OCI-LY1 (cell line): Measurements from ENCODE around the gene MOSPD2.

ENCODE experiments used
- H2AFZ ChIP-seq: fragments of 200-600 bp; sonication (generic), shearing (Covaris generic); 2 replicates; pipeline ENCODE4 v1.6.0; 2014; ENCODE audit warnings: antibody characterized with exemption, mild to moderate bottlenecking, low read length
- H3F3A ChIP-seq: fragments of 200-600 bp; sonication (generic), shearing (Covaris generic); 2 replicates; pipeline ENCODE4 v1.6.0; 2014; ENCODE audit warnings: mild to moderate bottlenecking, antibody characterized with exemption, low read length, moderate library complexity; ENCODE audit not compliant: insufficient read depth
- H3K27ac ChIP-seq: fragments of 200-600 bp; sonication (generic); 2 replicates; pipeline ENCODE4 v1.5.1; 2014; ENCODE audit warnings: low read length, mixed run types, mild to moderate bottlenecking, low read depth; ENCODE audit not compliant: poor library complexity, severe bottlenecking
- H3K27me3 ChIP-seq: fragments of 200-600 bp; sonication (generic); 2 replicates; pipeline ENCODE4 v1.6.0; 2014; ENCODE audit warnings: antibody characterized with exemption, mild to moderate bottlenecking, low read length, moderate library complexity; ENCODE audit not compliant: insufficient read depth
- H3K36me3 ChIP-seq: fragments of 200-600 bp; sonication (generic); 2 replicates; pipeline ENCODE4 v1.6.1; 2014; ENCODE audit warnings: mild to moderate bottlenecking, antibody characterized with exemption, low read length, moderate library complexity, mixed read lengths; ENCODE audit not compliant: insufficient read depth
- H3K4me1 ChIP-seq: fragments of 200-600 bp; sonication (generic); 2 replicates; pipeline ENCODE4 v1.5.1; 2014; ENCODE audit warnings: mild to moderate bottlenecking, low read length, moderate library complexity; ENCODE audit not compliant: insufficient read depth, severe bottlenecking
- H3K4me2 ChIP-seq: fragments of 200-600 bp; sonication (generic), shearing (Covaris generic); 2 replicates; pipeline ENCODE4 v1.6.1; 2014; ENCODE audit warnings: low read length
- H3K4me3 ChIP-seq: fragments of 200-600 bp; sonication (generic); 2 replicates; pipeline ENCODE4 v1.5.1; 2014; ENCODE audit warnings: low read length, low read depth, mild to moderate bottlenecking, mixed read lengths; ENCODE audit not compliant: poor library complexity, severe bottlenecking
- H3K79me2 ChIP-seq: fragments of 200-600 bp; shearing (Covaris generic); 2 replicates; pipeline ENCODE4 v1.6.1; 2016; ENCODE audit warnings: mixed run types, low read length, mixed read lengths; ENCODE audit not compliant: insufficient read depth
- H3K9ac ChIP-seq: fragments of 200-600 bp; sonication (generic), shearing (Covaris generic); 2 replicates; pipeline ENCODE4 v1.6.1; 2014; ENCODE audit warnings: mild to moderate bottlenecking, low read length, mixed read lengths
- H3K9me2 ChIP-seq: fragments of 200-600 bp; sonication (generic), shearing (Covaris generic); 2 replicates; pipeline ENCODE4 v1.6.1; 2014; ENCODE audit warnings: low read depth, mild to moderate bottlenecking, low read length, mixed read lengths
- H3K9me3 ChIP-seq: fragments of 200-600 bp; shearing (Covaris generic); 2 replicates; pipeline ENCODE4 v1.6.1; 2014; ENCODE audit warnings: low read length, mixed read lengths
- H4K20me1 ChIP-seq: fragments of 200-600 bp; sonication (generic), shearing (Covaris generic); 2 replicates; pipeline ENCODE4 v1.6.0; 2016; ENCODE audit warnings: mild to moderate bottlenecking, low read length; ENCODE audit not compliant: insufficient read depth
- EZH2 ChIP-seq: fragments of 200-600 bp; sonication (generic), shearing (Covaris generic); IDR thresholded peaks from 2 replicates; pipeline ENCODE4 v1.8.0; 2017; ENCODE audit warnings: borderline replicate concordance, mixed run types, mild to moderate bottlenecking, antibody characterized with exemption, low read length, moderate library complexity, mixed read lengths
- TF ChIP-seq, protein P1 (sequence below): fragments of 200-600 bp; sonication (generic), shearing (Covaris generic); IDR thresholded peaks from 2 replicates; pipeline ENCODE4 v1.5.1; 2017; ENCODE audit warnings: mild to moderate bottlenecking, antibody characterized with exemption, low read length, moderate library complexity, mixed read lengths

The MOSPD2 gene

GRCh38 chrX:14843666-14844065 lies 29.6 kb upstream of the MOSPD2 start:
- Histone ChIP-seq H3K9me3 (no peaks in the 10 kb centered on the region), H3K4me2 (no peak overlapping the region), H3K4me3 (no peak overlapping the region), H3K27me3 (no peaks in the 10 kb centered on the region), H3K36me3 (peaks cover 23% of the 10 kb centered on the region), H3K27ac (no peak overlapping the region), H3K79me2 (no peaks in the 10 kb centered on the region), H3K9me2 (no peaks in the 10 kb centered on the region), H4K20me1 (no peaks in the 10 kb centered on the region), H2AFZ (no peak overlapping the region), H3K4me1 (no peaks in the 10 kb centered on the region), H3F3A (no peaks in the 10 kb centered on the region), H3K9ac (no peak overlapping the region)
- TF ChIP-seq EZH2, result no peak
- TF ChIP-seq, protein P1, sequence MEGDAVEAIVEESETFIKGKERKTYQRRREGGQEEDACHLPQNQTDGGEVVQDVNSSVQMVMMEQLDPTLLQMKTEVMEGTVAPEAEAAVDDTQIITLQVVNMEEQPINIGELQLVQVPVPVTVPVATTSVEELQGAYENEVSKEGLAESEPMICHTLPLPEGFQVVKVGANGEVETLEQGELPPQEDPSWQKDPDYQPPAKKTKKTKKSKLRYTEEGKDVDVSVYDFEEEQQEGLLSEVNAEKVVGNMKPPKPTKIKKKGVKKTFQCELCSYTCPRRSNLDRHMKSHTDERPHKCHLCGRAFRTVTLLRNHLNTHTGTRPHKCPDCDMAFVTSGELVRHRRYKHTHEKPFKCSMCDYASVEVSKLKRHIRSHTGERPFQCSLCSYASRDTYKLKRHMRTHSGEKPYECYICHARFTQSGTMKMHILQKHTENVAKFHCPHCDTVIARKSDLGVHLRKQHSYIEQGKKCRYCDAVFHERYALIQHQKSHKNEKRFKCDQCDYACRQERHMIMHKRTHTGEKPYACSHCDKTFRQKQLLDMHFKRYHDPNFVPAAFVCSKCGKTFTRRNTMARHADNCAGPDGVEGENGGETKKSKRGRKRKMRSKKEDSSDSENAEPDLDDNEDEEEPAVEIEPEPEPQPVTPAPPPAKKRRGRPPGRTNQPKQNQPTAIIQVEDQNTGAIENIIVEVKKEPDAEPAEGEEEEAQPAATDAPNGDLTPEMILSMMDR, result no peak

DNA sequence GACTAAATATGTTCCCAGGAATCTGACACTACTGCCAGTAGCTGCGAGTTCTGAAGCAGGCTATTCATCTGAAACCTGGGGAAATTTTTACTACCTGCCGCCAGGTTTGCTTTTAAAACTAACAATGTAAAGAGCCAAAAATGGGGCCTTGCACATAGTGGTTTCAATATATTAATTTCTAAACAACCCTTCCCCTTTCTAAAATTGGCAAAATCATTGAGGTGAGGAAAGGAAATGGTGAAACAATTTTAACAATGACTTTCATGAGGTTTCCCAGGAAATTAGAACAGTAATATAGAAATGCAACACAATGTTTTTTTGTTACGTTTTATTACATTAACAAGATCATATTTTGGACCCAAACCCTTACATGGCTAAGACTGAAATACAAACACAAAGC lies 21.7 kb upstream of the MOSPD2 start:
- Histone ChIP-seq H3K9me2 (no peaks in the 10 kb centered on the region), H3F3A (no peaks in the 10 kb centered on the region), H3K4me1 (no peaks in the 10 kb centered on the region), H3K36me3 (peaks cover 7% of the 10 kb centered on the region; the same call in 1 of the 2 replicates), H3K27ac (no peak overlapping the region), H4K20me1 (no peaks in the 10 kb centered on the region), H2AFZ (no peak overlapping the region), H3K4me2 (no peak overlapping the region), H3K27me3 (no peaks in the 10 kb centered on the region), H3K79me2 (no peaks in the 10 kb centered on the region), H3K4me3 (no peak overlapping the region), H3K9ac (no peak overlapping the region), H3K9me3 (no peaks in the 10 kb centered on the region)
- no peak for TF ChIP-seq EZH2
- TF ChIP-seq, protein P1, result no peak

- Histone ChIP-seq H3K36me3 (peaks cover 45% of the 10 kb centered on the region), H3K4me2 (no peak overlapping the region), H3K4me1 (no peaks in the 10 kb centered on the region), H3K4me3 (no peak overlapping the region), H3K27ac (no peak overlapping the region), H4K20me1 (no peaks in the 10 kb centered on the region), H3K9me2 (no peaks in the 10 kb centered on the region), H3K9ac (no peak overlapping the region), H3K27me3 (no peaks in the 10 kb centered on the region), H2AFZ (no peak overlapping the region), H3F3A (no peaks in the 10 kb centered on the region), H3K79me2 (peaks cover 27% of the 10 kb centered on the region), H3K9me3 (no peaks in the 10 kb centered on the region)
- TF ChIP-seq, protein P1, result no peak
- TF ChIP-seq EZH2, result no peak
Measured at GRCh38 chrX:14864631-14865030, 8.6 kb upstream of the MOSPD2 start.
